Right cardiac atrium (tissue), 5 donors: Measurements from ENCODE around the gene SYT9. TPM values are rescaled to one million over a fixed set of nuclear protein-coding genes. Genes with fewer than 3 reads are reported as not detected.
A peak's percentile ranks its signal among the peaks of the same experiment; 100 is the strongest.

Source experiments
- ATAC-seq, 2 donors: fragments of 200-7000 bp; cut with Tn5 transposase; one replicate each; pipeline versions ENCODE4 v1.8.0 to v1.9.1; 2020; ENCODE audit warnings: moderate library complexity in 2 of 2, mild to moderate bottlenecking in 1 of 2
- DNase-seq, 3 donors: peaks; one replicate each; pipeline ENCODE4 v3.0.0-alpha.2; 2020
- H3K27ac ChIP-seq: one replicate; pipeline ENCODE4 v1.5.1; 2013; ENCODE audit warnings: mild to moderate bottlenecking, low read length, control low read depth, moderate library complexity
- H3K27me3 ChIP-seq: one replicate; pipeline ENCODE4 v1.6.1; 2013; ENCODE audit not compliant: control insufficient read depth, insufficient read depth
- H3K4me1 ChIP-seq: one replicate; pipeline ENCODE4 v1.6.1; 2013; ENCODE audit warnings: low read length; ENCODE audit not compliant: control insufficient read depth, insufficient read depth
- H3K4me3 ChIP-seq: one replicate; pipeline ENCODE4 v1.5.1; 2013; ENCODE audit warnings: low read length, control low read depth
- H3K9me3 ChIP-seq: one replicate; pipeline ENCODE4 v1.6.1; 2013; ENCODE audit warnings: low read length; ENCODE audit not compliant: control insufficient read depth
- WGBS: extraction: QIAGEN DNeasy Blood & Tissue Kit; methylation state at CpG from one replicate; pipeline ENCODE4 v1.1.7; 2013; 5-methylcytosine and 5-hydroxymethylcytosine counted together
- intact Hi-C, 4 donors: fragments of 100-400 bp; cut with DNase I; formaldehyde crosslinking; loops; one replicate each; pipeline versions ENCODE4 v1.11.0 to v1.14.0; 2022 to 2023
- polyA plus RNA-seq: library from polyadenylated mRNA; stranded (reverse); fragments of 200-250 nt; gene quantifications from one replicate; pipeline ENCODE4 v1.2.3, GENCODE V29; 2013
- total RNA-seq, 4 donors: library from RNA; stranded (reverse); fragmentation: NEBNext Ultra II Directional; extraction: Animal tissue kit (Norgen Biotek cat#: 25700); gene quantifications; one replicate each; pipeline ENCODE4 v1.2.1, GENCODE V29; 2021
- donor health status: healthy with polysubstance abuse.
- donor health status: DM: no; HTN: yes; CAD: no.
- donor health status: DM: no; HTN: no; CAD: no.
- donor health status: DM: no; HTN: yes; CAD: no; lungs with severe emphysema.
- donor health status: DM: yes; HTN: yes; CAD: no.

SYT9 gene
- total and polyA plus RNA-seq, 5 donors, result 0.06 to 0.11 (median 0.08) TPM; not detected in 1

DNA sequence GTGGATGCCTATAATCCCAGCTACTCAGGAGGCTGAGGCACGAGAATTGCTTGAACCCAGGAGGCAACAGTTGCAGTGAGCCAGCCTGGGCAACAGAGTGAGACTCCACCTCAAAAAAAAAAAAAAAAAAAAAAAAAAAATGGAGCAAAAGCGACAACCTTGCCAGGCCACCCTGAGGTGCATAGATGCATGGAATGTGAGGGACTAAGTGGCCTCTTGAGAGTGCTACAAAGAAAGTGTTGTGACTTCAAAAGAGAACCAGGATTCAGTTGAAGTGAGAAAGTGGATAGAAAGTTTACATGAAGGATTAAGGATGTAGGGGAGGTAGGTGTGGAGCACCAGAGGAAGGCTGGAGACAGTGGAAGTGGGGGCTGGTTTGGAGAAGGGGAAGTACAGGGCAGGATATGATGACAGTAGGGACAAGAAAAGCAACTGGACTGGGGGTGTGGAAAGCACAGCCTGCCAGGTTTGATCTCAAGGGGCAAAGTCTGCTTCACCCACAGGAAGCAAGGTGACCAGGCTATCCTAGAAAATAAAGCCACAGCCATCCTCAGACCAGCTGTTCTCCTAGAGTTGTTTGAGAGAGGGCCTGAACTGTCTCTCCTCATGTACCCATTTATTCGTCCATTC is 197.6 kb downstream of the SYT9 start:
- WGBS, result 82% methylated on average over 3 of the region's 3 CpGs
- Histone ChIP-seq H3K27me3 (no peaks in the 10 kb centered on the region), H3K4me3 (no peak overlapping the region), H3K4me1 (no peaks in the 10 kb centered on the region), H3K9me3 (no peaks in the 10 kb centered on the region), H3K27ac (no peak overlapping the region)
- intact Hi-C loops, result no loop called here
- DNase-seq (no peak), ATAC-seq (peak; percentile 38 to 53)

DNA sequence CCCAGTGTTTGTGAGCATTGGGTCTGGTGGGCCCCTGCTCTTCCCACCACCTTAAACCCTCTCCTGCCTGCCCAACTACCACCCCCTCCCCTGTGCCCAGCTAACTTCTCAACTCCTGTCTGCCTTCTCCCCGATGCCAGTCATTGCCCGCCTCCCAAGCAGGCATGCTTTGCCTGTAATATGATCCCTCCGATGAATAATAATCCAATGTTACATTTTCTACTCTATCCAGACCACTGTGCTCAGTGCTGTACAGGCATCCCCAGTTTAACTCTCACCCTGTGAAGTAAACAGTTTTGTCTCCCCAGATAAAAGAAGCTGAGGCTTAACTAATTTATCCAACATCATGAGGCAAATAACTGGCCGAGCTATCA is 198.1 kb downstream of the SYT9 start:
- intact Hi-C loops, result no loop called here
- no peak for ATAC-seq
- H3K9me3 ChIP-seq, result no peaks in the 10 kb centered on the region
- whole genome bisulfite sequencing, result 71% methylated on average over 4 of the region's 4 CpGs
- no peaks in the 10 kb centered on the region for H3K27me3 ChIP-seq
- no peak for DNase-seq
- no peak overlapping the region for H3K4me3 ChIP-seq
- H3K4me1 ChIP-seq, result no peaks in the 10 kb centered on the region
- no peak overlapping the region for H3K27ac ChIP-seq

DNA sequence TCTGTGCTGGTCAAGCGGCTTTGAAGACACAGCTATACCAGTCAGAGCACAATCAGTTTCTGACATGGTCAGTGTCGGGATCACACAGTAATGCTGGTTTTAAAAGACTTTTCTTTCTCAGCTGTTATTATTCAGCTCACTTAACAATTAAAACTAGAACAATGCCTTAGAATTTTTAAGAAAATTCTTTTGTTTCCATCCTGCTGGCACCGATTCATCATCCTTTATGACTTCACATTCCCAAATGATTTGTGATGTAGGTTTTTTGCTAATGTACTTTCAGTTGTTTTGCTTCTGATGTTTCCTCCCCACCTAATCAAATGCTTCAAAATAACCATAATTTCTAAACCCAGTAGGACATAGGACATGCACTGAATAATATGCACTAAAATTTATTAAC is 199.1 kb downstream of the SYT9 start:
- Histone ChIP-seq H3K4me3 (no peak overlapping the region), H3K27ac (no peak overlapping the region), H3K27me3 (no peaks in the 10 kb centered on the region), H3K4me1 (no peaks in the 10 kb centered on the region), H3K9me3 (no peaks in the 10 kb centered on the region)
- intact Hi-C loops, result no loop called here
- DNase-seq, result no peak
- 75% methylated on average over 3 of the region's 3 CpGs for WGBS
- ATAC-seq, result no peak

DNA sequence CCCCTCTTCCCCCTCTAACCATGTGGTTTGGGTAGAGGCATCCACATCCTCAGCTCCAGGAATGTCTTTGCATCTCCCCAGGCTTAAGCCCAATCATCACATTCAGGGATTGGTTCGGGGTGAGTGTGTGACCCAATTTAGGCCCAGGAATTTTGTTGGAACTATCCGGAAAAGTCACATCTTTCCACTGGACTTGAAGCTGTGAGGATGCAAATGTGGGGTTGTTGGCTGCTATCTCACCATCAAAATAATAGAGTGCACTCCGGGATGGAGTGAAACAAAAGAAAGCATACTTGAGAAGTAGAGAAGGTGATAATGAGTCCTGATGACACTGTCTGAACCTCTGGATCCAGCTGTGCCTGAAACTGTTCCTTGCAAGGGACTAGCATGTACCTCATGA is 199.8 kb downstream of the SYT9 start:
- no peak overlapping the region for H3K27ac ChIP-seq
- no peaks in the 10 kb centered on the region for H3K4me1 ChIP-seq
- 74% methylated on average over 3 of the region's 3 CpGs for WGBS
- intact Hi-C loops, result no loop called here
- H3K27me3 ChIP-seq, result no peaks in the 10 kb centered on the region
- H3K9me3 ChIP-seq, result no peaks in the 10 kb centered on the region
- DNase-seq, result no peak
- no peak for ATAC-seq
- H3K4me3 ChIP-seq, result no peak overlapping the region

DNA sequence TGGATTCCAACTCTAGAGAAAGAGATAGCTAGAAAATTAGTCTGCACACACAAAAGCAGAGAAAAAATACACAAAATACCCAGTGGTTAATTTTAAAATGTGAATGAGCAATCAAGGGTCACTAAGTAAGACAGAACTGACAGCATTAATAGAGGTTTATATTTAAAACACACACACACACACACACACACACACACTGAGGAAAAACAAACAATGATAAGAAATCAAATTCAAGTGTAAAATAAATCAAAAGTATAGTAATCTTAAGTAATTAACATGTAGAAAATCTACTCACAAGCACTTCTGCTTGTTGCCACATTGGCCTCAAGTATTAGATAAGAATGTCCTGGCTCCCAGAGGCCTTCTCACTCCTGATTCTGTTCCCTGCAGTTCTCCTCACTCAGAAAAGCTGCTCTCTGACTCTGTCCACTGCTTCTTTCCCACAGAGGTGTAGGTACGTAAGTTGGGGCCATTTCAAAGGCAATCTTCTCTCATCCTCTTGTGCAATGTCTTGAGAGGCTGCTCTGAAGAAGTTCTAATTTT is 200.3 kb downstream of the SYT9 start:
- H3K4me1 ChIP-seq, result no peaks in the 10 kb centered on the region
- 58% methylated on average over 1 of the region's 1 CpG for WGBS
- no peaks in the 10 kb centered on the region for H3K27me3 ChIP-seq
- no peak overlapping the region for H3K27ac ChIP-seq
- intact Hi-C loops, result no loop called here
- H3K4me3 ChIP-seq, result no peak overlapping the region
- ATAC-seq, result no peak
- H3K9me3 ChIP-seq, result no peaks in the 10 kb centered on the region
- no peak for DNase-seq

DNA sequence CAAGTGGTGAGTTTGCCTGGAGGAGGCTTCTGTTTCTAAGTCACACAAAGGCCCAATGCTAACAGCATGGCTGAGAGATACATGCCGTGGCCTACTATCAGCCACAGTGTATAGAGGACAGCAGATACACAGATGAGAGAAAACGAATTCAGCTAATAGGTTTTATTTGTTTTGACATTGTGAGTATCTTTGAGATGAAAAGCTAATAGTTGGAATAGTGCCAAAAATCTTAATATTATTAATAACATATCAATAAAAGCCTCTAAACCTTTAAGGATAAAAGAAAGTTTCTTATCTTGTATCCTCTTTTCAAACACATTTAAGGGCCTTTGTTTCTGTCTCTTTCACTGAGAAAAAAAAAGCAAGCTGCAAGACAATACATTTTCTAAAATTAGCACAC is 203.2 kb downstream of the SYT9 start:
- Histone ChIP-seq H3K4me1 (no peaks in the 10 kb centered on the region), H3K4me3 (no peak overlapping the region), H3K27ac (no peak overlapping the region), H3K9me3 (no peaks in the 10 kb centered on the region), H3K27me3 (no peaks in the 10 kb centered on the region)
- ATAC-seq (no peak), DNase-seq (no peak)
- WGBS, result 69% methylated on average over 2 of the region's 2 CpGs
- intact Hi-C loops, result no loop called here

DNA sequence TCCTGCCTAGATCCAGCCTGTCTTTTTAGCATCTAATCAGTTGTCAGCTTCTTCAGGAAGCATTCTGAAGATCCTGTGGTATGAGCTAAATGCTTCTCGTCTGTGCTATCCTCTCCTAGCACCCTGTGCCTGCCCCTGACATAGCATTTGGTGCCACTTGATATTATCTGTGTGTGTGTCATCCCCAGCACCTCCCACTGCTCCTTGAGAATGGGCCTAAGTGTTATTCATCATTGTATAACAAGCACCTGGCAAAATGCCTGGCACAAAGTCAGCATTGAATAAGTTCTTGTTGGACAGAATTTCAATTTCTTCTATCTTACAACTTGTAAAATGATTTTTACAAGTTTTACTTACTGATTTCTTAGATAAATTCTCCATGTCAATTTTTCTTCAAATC is 205.5 kb downstream of the SYT9 start:
- Histone ChIP-seq H3K9me3 (no peaks in the 10 kb centered on the region), H3K27me3 (no peaks in the 10 kb centered on the region), H3K4me1 (no peaks in the 10 kb centered on the region), H3K4me3 (no peak overlapping the region), H3K27ac (no peak overlapping the region)
- no peak for DNase-seq
- WGBS, result 65% methylated on average over 1 of the region's 1 CpG
- peak in 1 of 2 donors; percentile 41 for ATAC-seq
- intact Hi-C loops, result no loop called here

DNA sequence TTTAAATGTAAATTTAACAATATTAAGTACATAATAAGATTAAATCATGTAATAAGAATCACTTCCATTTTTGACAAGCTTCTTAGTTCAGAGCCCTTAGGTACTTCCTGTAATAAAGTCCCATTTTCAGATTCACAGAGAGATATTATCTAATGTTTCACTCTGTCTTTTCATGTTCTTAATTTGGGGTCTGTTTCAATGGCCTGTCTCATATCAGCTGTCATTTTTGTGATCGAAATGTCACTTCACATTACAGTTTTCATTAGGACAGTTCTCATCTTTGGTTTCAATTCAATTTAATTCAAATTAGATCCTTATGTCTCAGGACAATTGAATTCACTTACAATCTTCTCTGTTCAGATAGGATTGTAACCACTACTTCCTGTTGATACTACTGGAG is 211.0 kb downstream of the SYT9 start:
- Histone ChIP-seq H3K27ac (no peak overlapping the region), H3K4me1 (no peaks in the 10 kb centered on the region), H3K9me3 (no peaks in the 10 kb centered on the region), H3K27me3 (no peaks in the 10 kb centered on the region), H3K4me3 (no peak overlapping the region)
- 81% methylated on average over 1 of the region's 1 CpG for WGBS
- no peak for ATAC-seq
- intact Hi-C loops, result no loop called here
- no peak for DNase-seq

DNA sequence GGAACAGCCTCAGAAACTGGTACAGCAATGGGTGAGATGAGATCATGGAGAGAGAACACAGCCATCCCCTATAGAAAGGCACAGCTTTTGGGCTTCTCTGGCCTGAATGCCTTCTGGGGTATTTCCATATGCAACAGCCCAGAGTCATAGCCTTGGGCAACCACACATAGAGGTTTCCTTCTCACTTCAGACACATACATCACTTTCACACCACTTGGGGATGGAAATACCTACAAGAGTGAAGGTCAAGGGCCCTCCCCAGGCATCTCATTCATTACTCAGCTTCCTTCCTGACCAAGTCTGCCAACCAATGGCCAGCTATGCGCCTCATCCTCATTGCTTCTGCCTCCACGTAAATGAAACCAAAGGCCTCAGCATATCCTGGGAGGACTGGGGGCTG is 215.9 kb downstream of the SYT9 start:
- 81% methylated on average over 2 of the region's 2 CpGs for WGBS
- no peak for ATAC-seq
- Histone ChIP-seq H3K27me3 (no peaks in the 10 kb centered on the region), H3K27ac (no peak overlapping the region), H3K9me3 (no peaks in the 10 kb centered on the region), H3K4me1 (no peaks in the 10 kb centered on the region), H3K4me3 (no peak overlapping the region)
- DNase-seq, result no peak
- intact Hi-C loops, result no loop called here

DNA sequence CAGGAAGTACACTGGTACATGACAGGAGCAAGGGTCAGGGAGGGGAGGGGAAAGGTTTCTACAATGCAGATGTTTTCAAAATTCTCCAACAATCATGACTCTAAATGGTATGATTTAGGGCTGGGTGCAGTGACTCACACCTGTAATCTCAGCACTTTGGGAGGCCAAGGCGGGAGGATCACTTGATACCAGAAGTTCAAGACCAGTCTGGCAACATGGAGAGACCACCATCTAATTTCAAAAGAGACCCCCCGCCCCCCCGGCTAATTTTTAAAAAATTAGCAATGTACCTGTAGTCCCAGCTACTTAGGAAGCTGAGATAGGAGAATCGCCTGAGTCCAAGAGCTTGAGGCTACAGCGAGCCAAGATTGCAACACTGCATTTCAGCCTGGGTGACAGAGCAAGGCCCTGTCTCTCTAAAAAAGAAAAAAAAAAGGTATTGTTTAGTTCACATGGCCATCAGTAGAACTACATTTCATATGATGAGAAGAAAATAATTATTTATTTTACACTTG is 217.7 kb downstream of the SYT9 start:
- intact Hi-C loops, result no loop called here
- WGBS, result 88% methylated on average over 5 of the region's 5 CpGs
- Histone ChIP-seq H3K4me3 (no peak overlapping the region), H3K27me3 (no peaks in the 10 kb centered on the region), H3K27ac (no peak overlapping the region), H3K4me1 (no peaks in the 10 kb centered on the region), H3K9me3 (no peaks in the 10 kb centered on the region)
- ATAC-seq, result no peak
- DNase-seq, result no peak

DNA sequence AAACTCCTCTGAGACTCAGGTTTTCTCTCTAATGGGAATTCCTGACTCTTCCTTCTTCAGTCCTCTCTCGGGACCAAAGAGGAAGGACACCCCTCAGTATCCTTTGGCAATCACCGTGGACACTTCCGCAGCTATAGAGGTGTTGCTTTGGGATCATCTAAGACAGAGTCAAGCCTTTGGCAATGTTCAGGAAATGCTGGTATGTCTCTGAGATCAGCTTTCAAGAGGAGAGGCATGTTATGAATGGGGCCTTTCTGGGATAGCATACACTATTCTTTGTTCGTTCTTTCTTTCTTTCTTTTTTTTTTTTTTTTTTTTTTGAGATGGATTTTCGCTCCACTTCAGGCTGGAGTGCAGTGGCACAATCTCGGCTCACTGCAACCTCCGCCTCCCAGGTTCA is 219.4 kb downstream of the SYT9 start:
- no peaks in the 10 kb centered on the region for H3K9me3 ChIP-seq
- H3K27ac ChIP-seq, result no peak overlapping the region
- no peaks in the 10 kb centered on the region for H3K4me1 ChIP-seq
- 83% methylated on average over 7 of the region's 7 CpGs for WGBS
- ATAC-seq (no peak), DNase-seq (no peak)
- no peaks in the 10 kb centered on the region for H3K27me3 ChIP-seq
- H3K4me3 ChIP-seq, result no peak overlapping the region
- intact Hi-C loops, result no loop called here

DNA sequence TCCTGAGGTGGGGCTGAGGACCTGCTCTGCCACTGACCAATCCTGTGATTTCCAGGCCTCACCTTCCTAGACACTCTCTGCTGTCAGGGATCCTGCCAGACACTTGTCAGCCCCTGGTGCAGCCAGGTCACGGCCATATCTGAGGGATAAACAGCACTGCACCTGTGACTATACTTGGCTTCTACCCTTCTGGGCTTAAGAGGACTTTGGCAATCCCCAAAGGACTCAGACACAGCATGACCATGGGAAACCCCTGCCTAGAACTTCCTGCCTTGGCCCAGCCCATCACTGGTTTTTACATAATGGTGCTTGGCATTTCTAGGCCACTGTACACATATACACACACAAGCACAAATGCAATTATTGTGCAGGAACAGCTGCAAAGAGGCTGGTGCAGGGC is 222.0 kb downstream of the SYT9 start:
- WGBS, result 73% methylated on average over 1 of the region's 1 CpG
- intact Hi-C loops, result no loop called here
- ATAC-seq, result no peak

More for the DNA sequence above, 222.0 kb downstream of the SYT9 start:
- no peak overlapping the region for H3K27ac ChIP-seq
- no peak for DNase-seq
- H3K4me3 ChIP-seq, result no peak overlapping the region
- H3K4me1 ChIP-seq, result no peaks in the 10 kb centered on the region
- no peaks in the 10 kb centered on the region for H3K27me3 ChIP-seq
- no peaks in the 10 kb centered on the region for H3K9me3 ChIP-seq
